GM21576 (cell line): ENCODE results near the gene PSPN.

ENCODE experiments used
- ATAC-seq: cut with Tn5 transposase; IDR thresholded peaks from one replicate; pipeline ENCODE4 v1.9.1; 2021; ENCODE audit warnings: mild to moderate bottlenecking, moderate library complexity; ENCODE audit not compliant: unreplicated experiment

Gene PSPN

DNA sequence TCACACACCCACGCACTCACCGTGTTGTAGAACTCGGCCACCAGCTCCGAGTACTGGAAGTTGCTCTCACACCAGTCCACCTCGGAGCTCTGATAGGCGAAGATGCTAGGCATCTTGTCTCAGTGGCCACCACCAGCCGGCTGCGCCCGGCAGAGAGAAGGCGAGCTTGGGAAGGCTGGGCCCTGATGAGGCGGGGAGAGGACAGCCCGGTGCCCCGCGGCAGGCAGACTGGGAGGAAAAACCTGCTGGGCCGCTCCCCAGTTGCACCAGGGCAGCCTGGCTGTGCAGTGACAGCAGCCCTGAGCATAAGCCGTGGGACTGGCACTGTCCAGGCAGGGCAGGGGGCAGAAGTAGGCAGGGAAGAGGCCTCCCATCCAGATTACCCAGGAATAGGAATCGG lies 42.3 kb downstream of the PSPN start, which contains the start of gene ACER1:
Gene ACER1 (minus strand): TSS at position 174 of the 400 bp plus-strand sequence. CDS start 61 bp downstream, at position 113.
- no peak for ATAC-seq

GRCh38 chr19:6326815-6327214 lies 48.9 kb downstream of the PSPN start:
- no peak for ATAC-seq

DNA sequence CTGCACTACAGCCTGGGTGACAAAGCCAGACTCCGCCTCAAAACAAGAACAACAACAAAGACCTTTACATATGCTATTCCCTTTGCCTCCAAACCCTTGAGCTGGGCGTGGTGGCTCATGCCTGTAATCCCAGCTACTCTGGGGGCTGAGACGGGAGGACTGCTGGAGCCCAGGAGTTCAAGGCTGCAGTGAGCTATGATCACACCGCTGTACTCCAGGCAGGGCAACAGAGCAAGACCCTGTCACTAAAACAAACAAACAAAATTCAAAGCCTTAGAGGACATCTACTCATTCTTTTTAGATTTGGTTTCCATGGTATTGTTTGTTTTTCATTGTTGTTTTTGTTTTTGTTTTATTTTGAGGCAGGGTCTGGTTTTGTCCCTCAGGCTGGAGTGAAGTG lies 50.1 kb downstream of the PSPN start:
- ATAC-seq = no peak
